NCI-H82 treated with DMSO at 0.1 percent for 48 hours (cell line): ENCODE results near the gene DEFB114.
"Not testable (repeated sequence)": the region's sequence is repeated elsewhere in the genome, so short reads cannot be mapped to it uniquely, and the experiment has no call there.

ENCODE experiments used
- DNase-seq: peaks from one replicate; lab custom pipeline; 2025; ENCODE audit not compliant: unreplicated experiment; lab: John Stamatoyannopoulos, UW

DEFB114 gene, protein sequence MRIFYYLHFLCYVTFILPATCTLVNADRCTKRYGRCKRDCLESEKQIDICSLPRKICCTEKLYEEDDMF

DNA sequence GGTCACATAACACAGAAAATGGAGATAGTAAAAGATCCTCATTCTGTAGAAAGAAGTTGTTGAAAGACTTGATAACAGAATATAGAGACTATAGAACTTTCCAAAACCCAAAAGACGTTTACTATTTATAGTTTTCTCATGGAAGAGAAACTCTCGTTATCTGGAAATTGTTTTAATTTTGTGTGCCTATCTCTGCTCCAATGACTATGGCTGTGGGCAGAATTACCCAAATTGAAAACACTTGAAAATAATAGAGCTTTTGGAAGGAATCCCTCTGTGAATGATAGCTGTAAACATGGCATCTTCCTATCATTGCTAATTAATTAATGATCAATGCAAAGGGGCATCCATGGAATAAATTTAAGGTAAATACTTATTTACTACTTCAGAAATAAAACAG, at the start of gene DEFB114:
Gene DEFB114 (minus strand): TSS at position 101 of the 400 bp plus-strand sequence. CDS start 59 bp downstream, at position 42.
- DNase-seq, result no peak

DNA sequence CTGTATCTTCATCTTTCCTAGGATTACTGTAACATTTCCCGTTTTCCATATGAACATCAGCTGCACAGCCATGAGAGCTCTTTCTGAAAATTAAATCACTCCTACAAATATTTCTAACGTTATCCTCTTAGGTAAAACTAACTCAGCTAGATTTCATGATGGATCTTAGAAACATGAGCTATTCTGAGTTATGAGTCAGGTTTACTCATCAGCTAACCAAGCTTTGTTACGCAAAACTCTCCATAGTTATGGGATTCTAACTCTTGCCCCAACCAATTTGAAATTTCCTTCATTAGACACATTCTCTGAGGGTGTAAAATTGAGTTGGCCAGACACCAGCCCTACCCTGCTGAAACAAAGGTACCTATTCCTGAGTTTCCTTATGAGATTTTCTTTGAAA, 43.9 kb upstream of the DEFB114 start:
- DNase-seq, result no peak

DNA sequence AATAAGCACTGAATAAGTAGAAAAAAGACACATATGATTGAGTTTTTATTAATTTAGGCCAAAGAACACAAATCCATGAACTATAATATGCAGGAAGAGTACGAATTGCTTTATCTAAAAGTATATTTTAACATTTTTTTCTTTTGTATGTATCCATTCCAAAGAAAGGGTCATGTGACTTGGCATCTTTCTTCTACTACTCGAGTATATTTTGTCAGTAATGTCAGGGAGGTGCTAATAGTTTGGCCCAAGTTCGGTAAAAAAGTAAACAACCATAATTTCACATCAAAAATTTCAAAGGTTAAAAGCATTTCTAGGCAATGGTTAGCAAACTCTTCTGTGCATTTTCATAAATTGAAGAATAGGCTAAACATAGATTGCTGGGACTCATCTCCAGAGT, 39.2 kb upstream of the DEFB114 start:
- no peak for DNase-seq

DNA sequence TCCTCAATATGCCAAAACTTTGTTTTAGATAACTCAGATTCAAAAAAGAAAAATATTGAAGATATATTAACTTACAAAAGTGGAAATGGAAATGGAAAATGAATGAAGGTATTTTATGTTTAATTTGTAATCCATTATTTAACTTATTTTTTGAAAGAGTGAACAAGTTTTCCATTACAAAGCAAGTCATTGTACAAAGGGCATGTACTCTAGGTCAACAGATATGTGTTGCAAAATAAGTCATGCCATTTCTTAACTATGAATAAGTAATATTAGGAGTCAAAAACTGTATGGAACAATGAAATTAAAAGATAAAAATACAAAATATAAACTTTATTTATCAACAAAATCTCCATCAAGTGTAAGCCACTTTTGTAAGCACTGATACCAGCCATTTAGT, 31.3 kb upstream of the DEFB114 start:
- no peak for DNase-seq

DNA sequence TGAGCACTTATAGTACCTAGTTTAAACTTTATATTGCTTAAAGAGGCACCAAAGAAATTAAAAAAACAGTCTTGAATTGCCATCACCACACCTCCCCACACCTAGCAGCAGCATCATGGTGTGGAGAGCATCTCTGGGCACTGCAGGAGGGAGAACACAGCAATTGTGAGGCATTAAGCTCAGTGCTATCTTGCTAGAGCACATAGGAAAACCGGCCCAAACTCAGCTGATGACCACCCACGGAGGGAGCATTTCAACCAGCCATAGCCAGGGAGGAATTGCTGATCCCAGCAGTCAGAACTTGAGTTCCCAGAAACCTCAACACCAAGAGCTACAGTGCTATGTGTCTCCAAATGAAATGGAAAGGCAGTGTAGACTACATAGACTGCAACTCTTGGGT, 24.9 kb upstream of the DEFB114 start:
- no peak for DNase-seq

DNA sequence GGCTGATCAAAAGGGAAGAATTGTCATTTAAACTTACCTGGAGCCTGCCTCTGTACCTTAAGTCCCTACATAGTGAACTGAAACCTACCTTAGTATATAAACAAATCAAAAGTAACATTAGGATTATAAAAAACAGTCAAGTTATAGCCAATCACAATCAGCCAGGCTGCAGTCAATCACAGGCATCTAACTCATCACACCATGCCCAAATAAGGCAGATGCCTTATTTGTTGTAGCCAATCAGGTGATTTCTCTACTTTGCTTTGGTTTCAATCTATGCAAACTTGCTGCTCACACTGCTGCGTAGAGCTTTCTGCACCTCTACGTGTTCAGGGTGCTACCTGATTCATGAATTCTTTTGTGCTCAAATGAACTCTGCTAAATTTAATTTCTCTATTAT, 23.8 kb upstream of the DEFB114 start:
- no peak for DNase-seq

DNA sequence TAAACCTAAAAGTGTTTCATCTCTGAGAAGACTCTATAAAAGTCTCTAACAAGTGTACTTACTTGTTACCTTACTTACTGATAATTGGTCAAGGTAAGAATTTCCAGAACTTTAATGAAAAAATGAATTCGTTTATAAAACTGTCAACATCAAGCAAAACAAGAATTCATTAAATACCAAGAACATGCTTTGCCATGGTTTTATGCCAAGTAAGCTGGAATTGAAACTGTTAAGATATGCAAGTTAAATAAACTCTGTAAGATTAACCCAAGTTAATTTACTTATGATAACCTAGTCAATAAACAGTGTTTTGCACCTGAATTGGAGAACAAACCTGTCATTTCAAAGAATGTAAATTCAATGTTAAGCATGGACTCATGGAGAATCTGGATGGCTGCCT, 22.6 kb upstream of the DEFB114 start:
- DNase-seq, result no peak

DNA sequence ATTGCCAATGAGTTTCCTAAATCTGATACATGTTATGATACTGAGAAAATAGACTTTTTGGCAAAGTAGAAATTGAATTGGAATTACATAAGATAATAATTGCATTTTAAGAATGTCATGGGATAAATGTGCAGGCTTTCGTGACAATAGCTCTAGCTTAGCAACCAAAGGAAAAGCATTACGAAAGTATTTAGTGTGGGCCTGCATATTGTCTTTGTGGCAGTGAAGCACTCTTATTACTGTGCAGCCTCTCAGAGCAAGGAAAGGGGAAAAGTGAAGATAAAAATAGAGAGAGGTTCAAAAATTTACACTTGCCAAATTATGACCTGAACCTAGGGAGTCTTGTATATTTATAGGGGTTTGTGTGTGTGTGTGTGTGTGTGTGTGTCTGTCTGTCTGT, 18.1 kb upstream of the DEFB114 start:
- DNase-seq, result no peak

DNA sequence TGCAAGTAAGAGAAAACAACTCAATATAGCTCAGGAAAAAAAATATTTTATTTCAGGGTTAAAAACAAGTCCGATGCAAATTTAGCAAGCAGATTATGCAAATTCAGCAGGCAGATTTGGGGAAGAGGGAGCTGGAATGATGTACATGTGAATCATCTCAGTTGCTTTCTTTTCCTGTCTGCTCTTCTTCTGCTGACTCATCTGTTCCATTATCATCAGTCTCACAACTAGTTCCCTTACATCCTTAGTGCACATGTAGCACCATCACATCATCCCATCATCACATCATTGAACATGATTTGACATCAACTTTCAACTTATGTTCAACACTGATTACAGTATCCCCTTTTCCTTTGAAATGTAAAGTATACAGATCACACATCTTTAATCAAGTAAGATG, 16.9 kb upstream of the DEFB114 start:
- no peak for DNase-seq

DNA sequence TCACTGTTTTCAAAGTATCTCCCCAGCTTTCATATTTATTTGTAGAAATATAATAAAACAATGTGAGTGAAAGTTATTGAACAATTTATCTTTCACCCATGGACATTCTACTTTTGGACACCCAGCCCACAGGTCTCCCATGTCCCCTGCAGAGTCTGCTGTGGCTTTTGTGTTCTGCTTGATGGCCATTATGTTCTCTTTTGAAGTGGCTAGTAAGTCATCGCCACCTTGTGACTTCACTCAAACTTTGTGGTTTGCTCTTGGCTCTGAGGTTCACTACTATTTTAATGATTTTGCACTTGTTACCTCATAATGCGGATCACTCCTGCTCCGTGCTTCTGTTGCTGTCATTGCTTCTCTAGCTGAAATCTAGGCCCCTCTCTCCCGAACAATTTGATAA, 15.6 kb upstream of the DEFB114 start:
- no peak for DNase-seq

DNA sequence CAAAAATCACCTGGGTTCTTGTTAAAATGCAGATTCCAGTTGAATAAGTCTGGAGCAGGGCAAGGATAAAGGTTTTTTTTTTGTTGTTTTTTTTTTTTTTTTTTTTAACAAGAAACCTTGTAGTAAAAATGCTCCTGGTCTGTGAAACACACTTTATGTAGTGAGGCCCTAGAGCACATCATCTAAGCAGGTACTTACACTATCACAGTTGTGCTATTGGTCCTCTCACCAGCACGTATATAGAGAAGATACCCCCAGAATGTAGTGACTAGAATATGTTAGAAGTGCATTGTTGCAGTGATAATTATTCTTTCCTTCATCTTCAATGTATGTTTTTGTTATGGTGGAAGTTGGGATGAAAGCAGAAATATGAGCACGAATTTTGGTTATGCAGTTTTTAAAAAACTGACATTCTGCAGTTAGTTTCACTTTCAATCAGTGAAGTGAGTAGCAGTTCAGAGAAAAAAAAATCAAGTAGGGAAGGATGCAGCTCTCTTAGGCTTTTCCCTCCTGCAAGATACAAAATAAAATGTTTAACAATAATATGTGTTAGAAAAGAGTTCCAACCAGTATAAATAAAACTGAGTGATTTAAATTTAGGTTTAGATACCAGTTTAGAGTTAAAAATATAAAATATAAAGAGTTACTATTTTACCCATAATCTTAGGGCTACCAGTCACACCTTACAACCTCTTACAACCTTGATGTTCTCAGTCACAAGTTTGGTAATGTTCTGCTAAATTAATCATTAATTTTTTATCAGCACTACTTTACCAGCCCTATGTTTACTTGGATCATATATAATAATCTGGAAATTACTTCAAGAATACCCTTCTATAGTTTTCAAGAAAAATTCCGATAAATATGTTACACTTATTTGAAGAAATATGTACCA, 14.6 kb upstream of the DEFB114 start:
- DNase-seq, result no peak

DNA sequence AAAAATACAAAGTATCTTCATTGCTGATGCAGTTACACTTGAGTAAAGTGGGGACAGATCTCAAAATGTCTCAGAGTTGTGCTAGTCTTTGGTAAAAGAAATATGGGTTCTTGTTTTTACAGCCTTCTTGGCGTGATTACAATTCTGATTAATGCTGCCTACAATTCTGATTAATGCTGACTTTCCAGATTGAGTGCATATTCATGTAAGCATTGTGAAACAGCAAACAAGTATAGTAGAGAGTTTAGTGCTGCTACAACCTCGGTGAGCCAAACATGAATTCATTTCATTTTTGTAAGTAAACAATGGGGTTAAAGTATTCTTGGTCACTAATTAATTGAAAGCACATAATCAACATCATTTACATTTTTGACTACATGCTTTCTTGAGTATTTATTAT, 5.6 kb upstream of the DEFB114 start, which contains the start of gene DEFB113:
Gene DEFB113 (minus strand): TSS at position 21 of the 400 bp plus-strand sequence. CDS start 0 bp downstream, at position 21.
- no peak for DNase-seq

DNA sequence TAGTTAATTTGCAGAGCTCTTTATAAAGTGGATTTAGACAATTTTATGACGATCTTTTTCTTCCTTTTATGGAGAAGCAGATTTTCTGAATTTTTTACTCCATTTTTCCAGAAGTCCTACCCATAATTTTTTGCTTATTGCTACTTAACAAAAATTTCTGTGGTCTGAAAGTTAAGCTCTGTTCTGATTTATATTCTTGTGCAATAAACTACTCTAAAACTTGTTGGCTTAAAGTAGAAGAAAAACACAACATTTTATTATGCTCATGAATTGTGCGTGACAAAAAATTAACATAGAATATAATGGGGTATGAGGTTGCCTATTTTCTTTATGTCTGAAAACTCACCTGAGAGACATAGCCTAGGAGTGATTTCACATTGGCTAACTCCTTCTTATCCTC, 2.9 kb upstream of the DEFB114 start:
- DNase-seq, result no peak

DNA sequence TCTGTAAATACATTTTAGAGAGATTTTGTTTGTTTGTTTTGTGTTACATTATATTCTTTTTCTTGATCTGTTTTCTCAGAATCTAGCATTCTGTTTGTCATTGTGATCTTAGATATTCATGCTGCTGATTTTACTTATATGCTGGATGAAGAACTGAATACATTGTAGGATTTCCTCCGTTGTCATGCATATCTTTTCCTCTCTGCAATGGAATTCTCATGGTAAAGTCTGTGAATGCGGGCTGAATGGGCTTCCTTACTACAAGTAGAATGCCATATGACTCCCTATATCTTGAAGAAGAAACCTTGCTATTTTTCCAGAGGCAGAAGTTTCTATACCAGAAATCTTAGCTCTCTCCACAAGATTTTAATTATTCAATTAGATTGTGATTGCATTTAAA, 2.4 kb upstream of the DEFB114 start:
- no peak for DNase-seq

DNA sequence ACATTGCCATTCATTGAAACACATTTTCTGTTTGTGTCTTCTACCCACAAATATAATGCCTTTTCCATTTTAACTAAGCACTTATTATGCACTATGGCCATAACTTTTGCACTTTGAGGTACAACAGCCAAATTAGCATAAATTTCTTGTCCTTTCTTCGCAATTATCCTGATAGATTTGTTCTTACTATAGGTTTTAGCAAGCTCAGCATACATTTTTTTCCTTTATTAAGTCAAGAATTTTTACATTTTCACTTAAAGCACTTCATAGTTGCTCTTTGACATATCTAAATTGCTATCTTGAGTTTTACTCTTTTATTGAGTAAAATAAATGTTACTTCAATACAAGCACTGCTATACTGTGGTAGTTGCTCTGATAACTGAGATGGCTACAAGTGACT, 5.8 kb downstream of the DEFB114 start:
- DNase-seq, result no peak

DNA sequence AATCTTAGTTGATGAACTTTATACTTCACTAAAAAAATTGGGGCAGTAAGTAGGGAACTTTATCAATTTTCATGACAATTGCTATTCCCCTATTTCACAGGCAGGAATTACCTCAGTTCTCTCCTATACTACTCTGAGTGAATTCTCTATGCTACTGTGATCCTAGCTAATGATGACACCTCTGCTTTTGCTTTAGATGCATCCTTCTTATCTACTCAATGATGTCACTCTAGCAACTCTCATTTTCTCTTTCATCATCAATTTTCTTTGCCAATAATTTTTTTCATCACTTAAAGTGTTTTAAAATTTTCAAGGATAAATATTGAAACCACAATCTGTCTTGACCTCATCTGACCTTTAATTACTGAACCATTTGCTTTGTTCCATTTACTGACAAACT, 8.1 kb downstream of the DEFB114 start:
- DNase-seq, result no peak

DNA sequence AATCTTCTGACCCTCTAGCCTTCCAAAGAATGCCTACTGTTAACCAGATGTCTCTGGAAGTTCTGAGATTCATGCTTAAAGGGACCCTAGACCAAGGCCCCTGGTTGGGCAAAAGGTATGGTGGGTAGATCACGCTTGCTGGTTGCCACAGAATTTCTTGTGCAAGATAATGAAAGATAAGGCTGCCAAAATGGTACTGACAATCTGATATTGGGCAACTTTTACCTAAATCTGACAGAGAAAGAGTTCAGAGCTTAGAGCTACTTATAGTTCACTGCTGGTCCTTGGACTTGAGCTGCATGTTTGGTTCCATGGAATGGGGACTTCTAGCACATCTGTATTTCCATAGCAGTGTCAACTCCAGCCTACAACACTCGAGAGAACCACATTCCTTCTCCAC, 12.0 kb downstream of the DEFB114 start:
- DNase-seq, result no peak

DNA sequence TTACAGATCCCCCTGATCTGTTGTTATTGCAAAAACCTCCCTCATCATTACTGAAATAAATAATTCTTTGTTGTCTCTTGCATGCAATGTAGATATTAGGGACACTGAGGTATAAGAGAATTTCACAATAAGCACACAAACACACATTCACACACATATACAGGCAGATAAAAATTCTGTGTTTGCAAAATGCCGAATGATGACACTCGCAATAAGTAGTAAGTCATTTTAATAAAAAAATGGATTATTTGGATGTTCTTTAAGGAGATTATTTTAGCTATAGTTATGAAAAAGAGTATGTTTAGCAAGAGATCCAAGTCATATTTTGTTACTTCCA, 13.6 kb downstream of the DEFB114 start:
- no peak for DNase-seq

DNA sequence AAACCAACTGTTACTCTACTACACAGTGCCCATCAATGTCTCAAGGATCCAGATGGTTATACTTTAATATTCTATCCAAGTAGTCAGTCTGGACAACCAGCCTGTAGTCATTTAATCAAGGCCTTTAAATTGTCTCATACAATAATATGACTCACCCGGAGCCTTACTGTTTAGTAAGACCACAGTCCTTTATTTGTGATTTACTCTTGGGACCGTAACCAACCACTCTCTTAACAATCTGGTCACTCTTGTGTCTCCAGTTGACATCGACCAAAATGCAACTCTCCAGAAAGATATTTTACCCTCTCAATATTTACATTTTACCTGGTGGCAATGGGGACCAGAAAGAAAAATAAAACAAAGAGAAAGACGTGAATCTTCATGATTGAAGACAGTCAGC, 14.9 kb downstream of the DEFB114 start:
- no peak for DNase-seq

DNA sequence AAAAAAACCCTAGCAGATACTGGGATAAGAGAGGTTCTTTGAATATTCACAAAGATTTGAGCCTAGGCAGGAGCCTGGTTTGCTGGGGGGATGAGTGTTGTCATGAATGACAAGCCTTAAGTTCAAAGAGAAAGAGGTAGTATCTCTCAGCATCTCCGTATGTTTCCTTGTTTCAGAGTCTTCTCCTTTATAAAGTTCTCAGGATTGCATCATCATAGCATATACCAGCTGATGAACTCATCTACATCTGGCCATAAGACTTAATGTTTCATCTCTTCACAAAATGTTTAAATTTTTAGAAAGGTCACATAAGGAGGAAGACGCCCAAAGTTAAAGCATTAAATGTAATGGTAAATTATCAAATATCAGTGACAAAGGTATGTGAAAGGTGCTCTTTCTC, 17.1 kb downstream of the DEFB114 start:
- DNase-seq, result no peak

DNA sequence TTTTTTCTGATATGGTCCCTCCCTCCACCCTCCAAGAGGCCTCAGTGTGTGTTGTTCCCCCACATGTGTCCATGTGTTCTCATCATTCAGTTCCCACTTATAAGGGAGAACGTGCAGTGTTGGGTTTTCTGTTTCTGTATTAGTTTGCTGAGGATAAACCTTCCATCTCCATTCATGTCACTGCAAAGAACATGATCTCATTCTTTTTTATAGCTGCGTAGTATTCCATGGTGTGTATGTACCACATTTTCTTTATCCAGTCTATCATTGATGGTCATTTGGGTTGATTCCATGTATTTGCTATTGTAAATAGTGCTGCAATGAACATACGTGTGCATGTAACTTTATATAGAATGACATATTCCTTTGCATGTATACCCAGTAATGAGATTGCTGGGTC, 19.9 kb downstream of the DEFB114 start:
- not testable (repeated sequence) for DNase-seq

DNA sequence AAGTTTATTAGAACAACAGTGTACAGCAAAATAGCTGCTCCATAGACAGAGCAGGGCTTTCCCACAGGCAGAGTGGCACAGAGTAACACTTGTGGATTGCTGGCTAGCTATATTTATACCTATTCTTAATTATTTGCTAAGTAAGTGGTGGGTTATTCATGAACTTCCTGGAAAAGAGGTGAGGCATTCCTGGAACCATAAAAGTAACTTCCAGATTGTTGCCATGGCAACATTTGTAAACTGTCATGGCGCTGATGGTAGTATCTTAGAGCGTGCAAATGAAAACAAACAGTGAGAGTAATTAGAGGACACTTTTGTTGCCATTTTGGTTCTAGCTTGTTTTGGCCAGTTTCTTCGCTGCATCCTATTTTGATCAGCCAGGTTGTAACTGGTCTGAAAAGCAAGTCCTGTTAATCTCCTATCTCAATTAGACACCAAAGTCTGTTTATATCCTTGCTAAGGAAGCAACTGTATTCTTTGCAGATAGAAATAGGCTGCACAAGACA, 23.9 kb downstream of the DEFB114 start:
- DNase-seq, result no peak

DNA sequence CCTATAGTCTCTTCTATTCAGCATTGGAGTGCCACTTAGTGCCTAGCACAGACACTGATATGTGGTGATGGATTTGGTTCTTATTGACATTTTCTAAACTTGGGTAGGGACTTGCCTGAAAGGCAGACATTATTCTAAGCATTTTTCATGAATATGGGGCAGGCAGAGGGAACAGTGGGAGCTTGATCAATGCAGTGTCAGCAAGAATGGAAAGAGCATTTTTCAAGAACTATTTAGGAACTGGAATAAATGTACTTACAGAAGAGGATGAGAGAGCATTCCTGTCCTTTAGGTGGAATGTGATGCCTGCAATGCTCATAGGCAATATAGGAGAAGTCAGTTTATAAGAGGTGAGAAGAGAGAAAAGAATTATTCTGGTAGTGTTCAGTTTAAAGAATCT, 26.2 kb downstream of the DEFB114 start:
- no peak for DNase-seq
